RWPE1 (cell line): Measurements from ENCODE around the gene TWF2.

ENCODE experiments used
- CTCF ChIA-PET: fragments of 350-600 bp; sonication (Branson Sonifier 250); formaldehyde crosslinking; extraction: SDS; loops from one replicate; lab custom pipeline; 2021; lab: Yijun Ruan, JAX
- POLR2A ChIA-PET: fragments of 400-600 bp; formaldehyde crosslinking; extraction: SDS; loops from one replicate; lab custom pipeline; 2020; ENCODE audit warnings: antibody characterized with exemption; ENCODE audit not compliant: low non-redundant PET; lab: Yijun Ruan, JAX
- DNase-seq: peaks from one replicate; pipeline ENCODE4 v3.0.0; 2012; ENCODE audit warnings: low spot score
- H3K27ac ChIP-seq: fragments of 450-650 bp; 2 replicates; pipeline ENCODE4 v1.5.1; 2017
- TF ChIP-seq, protein P1 (sequence below): fragments of 450-650 bp; conservative IDR thresholded peaks from 2 replicates; pipeline ENCODE4 v1.5.1; 2017; ENCODE audit warnings: low read depth, mild to moderate bottlenecking

The TWF2 gene

DNA sequence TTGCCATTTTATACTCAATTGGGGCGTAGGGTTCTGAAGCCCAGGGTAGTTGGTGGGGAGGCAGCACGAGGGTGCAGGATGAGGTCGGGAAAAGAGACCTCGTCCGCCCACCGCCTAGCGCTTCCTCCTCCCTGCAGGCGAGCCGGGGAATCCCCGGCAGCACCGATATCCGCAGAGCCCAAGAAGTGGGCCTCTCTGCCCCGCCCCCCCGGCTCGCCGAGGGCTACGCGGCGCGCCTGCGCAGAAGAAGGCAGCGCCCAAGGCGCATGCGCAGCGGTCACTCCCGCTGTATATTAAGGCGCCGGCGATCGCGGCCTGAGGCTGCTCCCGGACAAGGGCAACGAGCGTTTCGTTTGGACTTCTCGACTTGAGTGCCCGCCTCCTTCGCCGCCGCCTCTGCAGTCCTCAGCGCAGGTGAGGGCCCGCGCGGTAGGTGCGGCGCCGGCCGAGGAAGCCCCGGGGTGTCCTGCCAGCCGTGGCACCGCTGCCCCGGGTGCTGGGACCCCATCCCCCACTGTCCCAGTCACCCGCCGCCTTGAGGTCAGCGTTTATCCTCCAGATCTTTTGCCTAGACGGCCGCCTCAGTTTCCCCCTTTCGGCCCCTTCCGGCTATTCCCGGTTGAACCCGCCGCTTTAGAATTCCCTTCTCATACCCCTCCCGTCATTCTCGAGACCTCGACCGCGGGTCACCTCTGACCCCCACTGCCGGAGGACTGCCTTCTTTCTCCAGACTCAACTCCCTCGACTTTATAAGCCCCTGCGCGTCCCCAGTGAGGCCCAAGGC, 40.9 kb downstream of the TWF2 start, which contains the start of gene ALAS1:
Gene ALAS1, plus strand, starts transcription at position 319 of the 784 bp plus-strand sequence. CDS start 1,082 bp downstream, outside the sequence.
- TF ChIP-seq, protein P1, sequence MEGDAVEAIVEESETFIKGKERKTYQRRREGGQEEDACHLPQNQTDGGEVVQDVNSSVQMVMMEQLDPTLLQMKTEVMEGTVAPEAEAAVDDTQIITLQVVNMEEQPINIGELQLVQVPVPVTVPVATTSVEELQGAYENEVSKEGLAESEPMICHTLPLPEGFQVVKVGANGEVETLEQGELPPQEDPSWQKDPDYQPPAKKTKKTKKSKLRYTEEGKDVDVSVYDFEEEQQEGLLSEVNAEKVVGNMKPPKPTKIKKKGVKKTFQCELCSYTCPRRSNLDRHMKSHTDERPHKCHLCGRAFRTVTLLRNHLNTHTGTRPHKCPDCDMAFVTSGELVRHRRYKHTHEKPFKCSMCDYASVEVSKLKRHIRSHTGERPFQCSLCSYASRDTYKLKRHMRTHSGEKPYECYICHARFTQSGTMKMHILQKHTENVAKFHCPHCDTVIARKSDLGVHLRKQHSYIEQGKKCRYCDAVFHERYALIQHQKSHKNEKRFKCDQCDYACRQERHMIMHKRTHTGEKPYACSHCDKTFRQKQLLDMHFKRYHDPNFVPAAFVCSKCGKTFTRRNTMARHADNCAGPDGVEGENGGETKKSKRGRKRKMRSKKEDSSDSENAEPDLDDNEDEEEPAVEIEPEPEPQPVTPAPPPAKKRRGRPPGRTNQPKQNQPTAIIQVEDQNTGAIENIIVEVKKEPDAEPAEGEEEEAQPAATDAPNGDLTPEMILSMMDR: no peak
- ChIA-PET POLR2A (no interaction called here), CTCF (no interaction called here)
- peak within 1 kb of the TSS; percentile 73 for H3K27ac ChIP-seq
- DNase-seq: peak; percentile 86

DNA sequence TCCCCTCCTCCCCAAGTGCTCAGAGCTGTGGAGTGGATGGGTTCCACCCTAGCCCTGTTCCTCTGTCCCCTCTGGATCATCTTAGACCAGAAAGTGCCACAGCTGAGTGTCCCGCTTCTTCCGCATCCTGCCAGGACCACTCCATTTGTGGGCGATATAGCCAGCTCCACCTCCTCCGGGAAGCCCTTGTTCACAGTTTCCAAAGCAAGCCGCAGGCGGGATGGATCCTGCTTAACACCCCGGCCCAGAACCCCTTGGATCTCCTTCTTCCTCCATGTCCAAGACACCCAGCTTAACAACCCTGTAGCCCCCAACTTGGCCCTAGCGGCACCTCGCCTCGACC, 41.5 kb downstream of the TWF2 start:
- no peak for DNase-seq
- CTCF ChIA-PET: no interaction called here
- peak overlapping the region; percentile 73 for H3K27ac ChIP-seq
- TF ChIP-seq, protein P1: no peak
- POLR2A ChIA-PET: interaction anchor here (0.6 kb wide), 2 partner anchors 197 to 201 kb away, joined by 3 read pairs; no protein-coding TSS in a partner anchor

DNA sequence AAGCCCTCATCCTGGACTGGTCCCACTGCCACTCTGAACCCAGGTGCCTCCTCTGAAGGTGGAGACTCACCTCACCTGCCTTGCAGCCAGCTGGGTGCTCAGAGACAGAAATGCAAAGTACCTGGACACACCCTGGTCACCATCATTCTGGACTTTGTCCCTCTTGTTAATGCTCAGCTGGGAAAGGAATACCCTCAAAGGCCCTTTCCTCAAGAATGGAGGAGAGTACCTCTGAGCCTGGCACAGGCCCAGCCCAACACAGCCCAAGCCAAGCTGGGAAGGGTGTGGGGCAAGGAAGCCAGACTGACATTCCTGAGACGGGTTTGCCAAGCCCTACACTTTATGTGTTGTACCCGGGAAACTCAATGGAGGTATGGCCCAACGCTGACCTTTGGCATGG, 42.0 kb downstream of the TWF2 start:
- CTCF ChIA-PET: interaction anchor here (0.6 kb wide), 1 partner anchor 1041 kb away, joined by 5 read pairs; no protein-coding TSS in a partner anchor
- TF ChIP-seq, protein P1: no peak
- no peak for DNase-seq
- POLR2A ChIA-PET: interaction anchor here (0.6 kb wide), 3 partner anchors 164 to 201 kb away, joined by 3 to 6 read pairs (median 3); no protein-coding TSS in a partner anchor
- H3K27ac ChIP-seq: peak overlapping the region; percentile 73

DNA sequence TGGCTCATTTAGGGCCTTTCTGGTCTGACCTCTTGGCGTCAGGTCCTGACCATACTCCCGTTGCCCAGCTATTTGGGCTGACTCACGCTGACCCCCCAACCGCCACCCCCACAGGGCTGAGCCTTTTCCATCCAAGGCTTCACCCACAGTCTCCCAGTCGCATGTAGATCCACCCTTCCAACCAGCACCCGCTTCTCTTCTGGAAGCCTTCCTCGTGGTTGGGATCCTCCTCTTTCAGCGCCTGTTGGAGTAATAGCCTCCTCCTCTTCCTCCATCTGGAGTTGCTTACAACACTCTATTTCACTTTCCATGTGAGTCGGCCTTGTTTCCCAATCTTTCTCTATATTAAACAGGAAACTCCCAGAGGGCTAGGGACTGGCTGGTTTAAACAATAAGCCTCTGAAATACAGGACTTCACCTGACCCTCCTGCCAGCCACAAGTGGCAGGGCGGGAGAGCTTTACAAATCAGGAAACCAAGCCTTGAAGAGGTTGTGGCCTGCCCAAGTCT, 43.1 kb downstream of the TWF2 start:
- CTCF ChIA-PET: no interaction called here
- TF ChIP-seq, protein P1: no peak
- peak overlapping the region; percentile 73 for H3K27ac ChIP-seq
- POLR2A ChIA-PET: no interaction called here
- DNase-seq: no peak

DNA sequence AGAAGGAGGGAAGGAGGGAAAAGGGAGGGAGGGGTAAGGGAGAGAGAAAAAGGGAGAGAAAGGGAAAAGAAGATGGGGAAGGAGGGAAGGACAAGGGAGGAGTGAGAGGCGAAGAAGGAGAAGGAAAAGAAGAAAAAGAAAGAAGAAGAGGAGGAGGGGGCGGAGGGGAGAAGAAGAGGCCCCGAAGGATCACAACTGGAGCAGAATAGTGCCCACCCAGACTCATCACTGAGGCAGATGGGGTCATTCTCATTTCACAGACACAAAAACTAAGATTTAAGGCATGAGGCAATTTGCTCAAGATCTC, 43.7 kb downstream of the TWF2 start:
- POLR2A ChIA-PET: no interaction called here
- TF ChIP-seq, protein P1: no peak

DNA sequence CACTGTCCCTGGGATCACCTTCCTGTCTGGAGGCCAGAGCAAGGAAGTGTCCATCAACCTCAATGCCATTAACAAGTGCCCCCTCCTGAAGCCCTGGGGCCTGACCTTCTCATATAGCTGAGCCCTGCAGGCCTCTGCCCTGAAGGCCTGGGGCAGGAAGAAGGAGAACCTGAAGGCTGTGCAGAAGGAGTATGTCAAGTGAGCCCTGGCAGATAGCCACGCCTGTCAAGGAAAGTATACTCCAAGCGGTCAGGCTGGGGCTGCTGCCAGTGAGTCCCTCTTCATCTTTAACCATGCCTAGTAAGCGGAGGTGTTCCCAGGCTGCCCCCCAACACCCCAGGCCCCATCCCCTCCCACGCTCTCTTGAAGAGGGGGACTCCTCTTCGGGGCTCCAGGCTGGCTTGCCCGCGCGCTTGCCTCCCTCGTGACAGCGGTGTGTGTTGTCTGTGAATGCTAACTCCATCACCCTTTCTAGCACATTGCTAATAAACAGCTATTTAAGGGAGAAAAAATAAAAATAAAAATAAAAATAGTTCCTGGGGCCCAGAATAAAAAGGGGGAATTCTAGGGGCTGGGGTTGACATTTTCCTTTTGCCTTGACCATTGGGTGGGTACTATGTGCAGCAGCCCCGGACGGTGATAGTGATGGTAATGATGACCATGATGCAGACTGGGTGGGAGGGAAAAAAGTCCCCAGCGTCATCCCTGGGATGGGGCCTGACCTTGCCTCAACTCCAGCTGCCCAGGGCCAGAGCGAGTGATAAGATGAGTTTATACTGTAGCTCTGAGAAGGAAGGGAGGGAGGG, 44.3 kb downstream of the TWF2 start:
- ChIA-PET CTCF (interaction anchor here (0.5 to 0.8 kb wide), 2 partner anchors 25 to 141 kb away, joined by 3 to 4 read pairs; no protein-coding TSS in a partner anchor), POLR2A (no interaction called here)
- TF ChIP-seq, protein P1: no peak
- no peak for DNase-seq
- H3K27ac ChIP-seq: no peak overlapping the region

More for the DNA sequence above, 43.7 kb downstream of the TWF2 start:
- H3K27ac ChIP-seq: no peak overlapping the region
- DNase-seq: no peak
- CTCF ChIA-PET: no interaction called here
